Lower leg skin (tissue), 4 donors: ENCODE data around the gene KMT5B. TPM values are rescaled to one million over a fixed set of nuclear protein-coding genes. Genes with fewer than 3 reads are reported as not detected.

ENCODE experiments used
- DNase-seq, 2 donors: peaks; one replicate each; pipeline ENCODE4 v3.0.0-alpha.2; 2019; ENCODE audit warnings: low spot score in 2 of 2
- H3K4me3 ChIP-seq: fragments of 200-600 bp; sonication (generic); 2 replicates; pipeline ENCODE4 v1.5.1; 2017; ENCODE audit warnings: mild to moderate bottlenecking, low read depth; ENCODE audit not compliant: poor library complexity, severe bottlenecking
- CTCF ChIP-seq, 3 donors: fragments of 450-650 bp; IDR thresholded peaks; one replicate each; pipeline ENCODE4 v1.5.1; 2016; ENCODE audit warnings: antibody characterized with exemption in 3 of 3, mild to moderate bottlenecking in 3 of 3, moderate library complexity in 2 of 3
- POLR2A ChIP-seq, 2 donors: fragments of 450-650 bp; IDR thresholded peaks; one replicate each; pipeline ENCODE4 v1.6.1; 2016 to 2017; ENCODE audit warnings: antibody characterized with exemption in 2 of 2, mild to moderate bottlenecking in 1 of 2, moderate library complexity in 1 of 2
- WGBS, 2 donors: methylation state at CpG; one replicate each; pipeline ENCODE4 v1.1.5; 2018; 5-methylcytosine and 5-hydroxymethylcytosine counted together
- intact Hi-C: fragments of 100-400 bp; cut with DNase I; formaldehyde crosslinking; loops from one replicate; pipeline ENCODE4 v1.15.0; 2023; ENCODE audit warnings: low total_unique reads
- total RNA-seq, 4 donors: library from RNA; depleted of rRNA; stranded (reverse); fragments of >200 nt; gene quantifications; one replicate each; pipeline ENCODE4 v1.1.0, GENCODE V29; 2016

KMT5B gene
- total RNA-seq, 4 donors from 2014 or later = 26.3 to 34.9 (median 34.0) TPM

GRCh38 chr11:68173926-68174325 lies 39.2 kb downstream of the KMT5B start:
- DNase-seq = no peak
- no peak overlapping the region for H3K4me3 ChIP-seq
- WGBS, 2 donors = 92 to 95% methylated on average over 4 of the region's 4 CpGs
- intact Hi-C loops = no loop called here
- TF ChIP-seq POLR2A (IDR thresholded peaks at IDR 0.05) (no peak), CTCF (IDR thresholded peaks at IDR 0.05) (no peak)

- intact Hi-C loops = no loop called here
- TF ChIP-seq POLR2A (IDR thresholded peaks at IDR 0.05) = no peak
- no peak for TF ChIP-seq CTCF (IDR thresholded peaks at IDR 0.05)
Observed at GRCh38 chr11:68169442-68169841, 43.7 kb downstream of the KMT5B start.

GRCh38 chr11:68168694-68169093 lies 44.4 kb downstream of the KMT5B start:
- DNase-seq = no peak
- TF ChIP-seq POLR2A (IDR thresholded peaks at IDR 0.05) (no peak), CTCF (IDR thresholded peaks at IDR 0.05) (no peak)
- intact Hi-C loops = no loop called here
- H3K4me3 ChIP-seq = no peak overlapping the region
- 96 to 97% methylated on average over 5 of the region's 5 CpGs for WGBS, 2 donors

More at GRCh38 chr11:68169442-68169841, 43.7 kb downstream of the KMT5B start:
- DNase-seq = no peak
- H3K4me3 ChIP-seq = no peak overlapping the region

GRCh38 chr11:68167474-68167873 lies 45.6 kb downstream of the KMT5B start:
- H3K4me3 ChIP-seq = no peak overlapping the region
- DNase-seq = no peak
- intact Hi-C loops = no loop called here
- TF ChIP-seq CTCF (IDR thresholded peaks at IDR 0.05) = no peak
- no peak for TF ChIP-seq POLR2A (IDR thresholded peaks at IDR 0.05)
- 88 to 93% methylated on average over 6 of the region's 6 CpGs for WGBS, 2 donors

- no peak overlapping the region for H3K4me3 ChIP-seq
- no peak for TF ChIP-seq CTCF (IDR thresholded peaks at IDR 0.05)
- no peak for TF ChIP-seq POLR2A (IDR thresholded peaks at IDR 0.05)
- DNase-seq = no peak
- 83 to 85% methylated on average over 4 of the region's 4 CpGs for WGBS, 2 donors
- intact Hi-C loops = no loop called here
Observed at GRCh38 chr11:68166969-68167368, 46.1 kb downstream of the KMT5B start.

- intact Hi-C loops = no loop called here
- WGBS, 2 donors = 86 to 95% methylated on average over 4 of the region's 4 CpGs
- DNase-seq = no peak
- TF ChIP-seq POLR2A (IDR thresholded peaks at IDR 0.05) (no peak), CTCF (IDR thresholded peaks at IDR 0.05) (no peak)
- H3K4me3 ChIP-seq = no peak overlapping the region
Observed at GRCh38 chr11:68165601-68166000, 47.5 kb downstream of the KMT5B start.
